SJSA1 (cell line): Measurements from ENCODE around the gene PAGE2B. TPM values are rescaled to one million over a fixed set of nuclear protein-coding genes. Genes with fewer than 3 reads are reported as not detected.
A peak's percentile ranks its signal among the peaks of the same experiment; 100 is the strongest.

ENCODE experiments used
- DNase-seq, 2 experiments: peaks; one replicate each; pipeline ENCODE4 v3.0.0-alpha.2; 2015 to 2020; ENCODE audit warnings: low spot score in 2 of 2, low read depth in 1 of 2
- H3K27ac ChIP-seq: fragments of 250-450 bp; sonication (Bioruptor Pico); 2 replicates; pipeline ENCODE4 v1.5.1; 2020; ENCODE audit warnings: mild to moderate bottlenecking, moderate library complexity
- H3K27me3 ChIP-seq: fragments of 250-450 bp; sonication (Bioruptor Pico); replicated peaks from 2 replicates; pipeline ENCODE4 v1.5.1; 2020; ENCODE audit warnings: mild to moderate bottlenecking, moderate library complexity
- H3K36me3 ChIP-seq: fragments of 250-450 bp; sonication (Bioruptor Pico); 2 replicates; pipeline ENCODE4 v1.5.1; 2020; ENCODE audit warnings: mild to moderate bottlenecking
- H3K4me1 ChIP-seq: fragments of 250-450 bp; sonication (Bioruptor Pico); replicated peaks from 2 replicates; pipeline ENCODE4 v1.6.1; 2021; ENCODE audit warnings: mild to moderate bottlenecking
- H3K4me3 ChIP-seq: fragments of 250-450 bp; sonication (Bioruptor Pico); 2 replicates; pipeline ENCODE4 v1.5.1; 2020; ENCODE audit warnings: mild to moderate bottlenecking
- H3K9me3 ChIP-seq: fragments of 250-450 bp; sonication (Bioruptor Pico); replicated peaks from 2 replicates; pipeline ENCODE4 v1.5.1; 2020; ENCODE audit warnings: mild to moderate bottlenecking
- total RNA-seq: library from RNA; depleted of rRNA; stranded (reverse); fragments of >200 nt; shearing (Covaris generic); gene quantifications from 2 replicates; pipeline ENCODE4 v1.2.3, GENCODE V29; 2014; rRNA removed

The PAGE2B gene
- total RNA-seq, 1 experiment from 2014 or later: not detected

- H3K27ac ChIP-seq: no peak overlapping the region
- DNase-seq: peak in 1 of 2 experiments; percentile 3
Measured at GRCh38 chrX:55120761-55121358, 46.0 kb downstream of the PAGE2B start.

GRCh38 chrX:55123900-55124299, 49.1 kb downstream of the PAGE2B start:
- no peak overlapping the region for H3K4me3 ChIP-seq
- H3K27me3 ChIP-seq: no peaks in the 10 kb centered on the region
- no peaks in the 10 kb centered on the region for H3K9me3 ChIP-seq
- no peak overlapping the region for H3K27ac ChIP-seq
- no peaks in the 10 kb centered on the region for H3K36me3 ChIP-seq
- DNase-seq: no peak
- peaks cover 19% of the 10 kb centered on the region for H3K4me1 ChIP-seq

More at GRCh38 chrX:55120761-55121358, 46.0 kb downstream of the PAGE2B start:
- Histone ChIP-seq H3K36me3 (no peaks in the 10 kb centered on the region), H3K4me3 (no peak overlapping the region), H3K4me1 (peaks cover 19% of the 10 kb centered on the region), H3K9me3 (no peaks in the 10 kb centered on the region), H3K27me3 (no peaks in the 10 kb centered on the region)

- DNase-seq: no peak
- Histone ChIP-seq H3K9me3 (no peaks in the 10 kb centered on the region), H3K27ac (no peak overlapping the region), H3K4me3 (no peak overlapping the region), H3K4me1 (no peaks in the 10 kb centered on the region), H3K27me3 (no peaks in the 10 kb centered on the region), H3K36me3 (no peaks in the 10 kb centered on the region)
Measured at GRCh38 chrX:55127692-55128091, 52.9 kb downstream of the PAGE2B start.

Other genes with a start within 250 kb of the PAGE2B start
- 13.6 and 25.3 TPM in 2 replicates for gene TRO, start 154.2 kb upstream of the PAGE2B start, total RNA-seq
- gene PFKFB1, start 80.8 kb upstream of the PAGE2B start, total RNA-seq: not detected in 2 replicates
- 13.1 and 15.7 TPM in 2 replicates for gene APEX2, start 74.7 kb upstream of the PAGE2B start, total RNA-seq
- gene ALAS2, start 44.1 kb upstream of the PAGE2B start, total RNA-seq: not detected in 2 replicates
- not detected in 2 replicates for gene PAGE2, start 14.0 kb downstream of the PAGE2B start, total RNA-seq
- gene PAGE5, start 145.3 kb downstream of the PAGE2B start, total RNA-seq: not detected in 2 replicates
- gene PAGE3, start 189.9 kb downstream of the PAGE2B start, total RNA-seq: not detected in 2 replicates